OCI-LY3 (cell line): ENCODE data around the gene MMP8.

ENCODE experiments used
- H2AFZ ChIP-seq: fragments of 200-600, 300-600 bp; shearing (Covaris generic); 2 replicates; pipeline ENCODE4 v1.6.0; 2014; ENCODE audit warnings: antibody characterized with exemption, low read depth, low read length
- H3K27ac ChIP-seq: fragments of 200-600, 300-600 bp; sonication (generic); 2 replicates; pipeline ENCODE4 v1.5.1; 2014; ENCODE audit warnings: mild to moderate bottlenecking, low read length, moderate library complexity, mixed read lengths
- H3K27me3 ChIP-seq: fragments of 200-600, 300-600 bp; sonication (generic); 2 replicates; pipeline ENCODE4 v1.6.1; 2014; ENCODE audit warnings: low read depth, low read length, mixed read lengths
- H3K36me3 ChIP-seq: fragments of 200-600, 300-600 bp; sonication (generic); replicated peaks from 2 replicates; pipeline ENCODE3; 2014; ENCODE audit warnings: low read depth, low read length, mixed read lengths
- H3K4me1 ChIP-seq: fragments of 300-600, 200-600 bp; sonication (generic); 2 replicates; pipeline ENCODE4 v1.6.1; 2014; ENCODE audit warnings: low read length, mixed read lengths
- H3K4me2 ChIP-seq: fragments of 200-600, 300-600 bp; sonication (generic); 2 replicates; pipeline ENCODE4 v1.6.1; 2014; ENCODE audit warnings: low read length, mixed read lengths
- H3K4me3 ChIP-seq: fragments of 300-600, 200-600 bp; sonication (generic); 2 replicates; pipeline ENCODE4 v1.5.1; 2014; ENCODE audit warnings: antibody characterized with exemption, mild to moderate bottlenecking, low read length, moderate library complexity
- H3K79me2 ChIP-seq: fragments of 300-600, 200-600 bp; shearing (Covaris generic); 2 replicates; pipeline ENCODE4 v1.6.1; 2014; ENCODE audit warnings: mild to moderate bottlenecking, low read length, mixed read lengths
- H3K9ac ChIP-seq: fragments of 300-600, 200-600 bp; shearing (Covaris generic); 2 replicates; pipeline ENCODE4 v1.6.0; 2014; ENCODE audit warnings: mild to moderate bottlenecking, low read length, moderate library complexity
- H3K9me3 ChIP-seq: fragments of 200-600, 300-600 bp; shearing (Covaris generic); 2 replicates; pipeline ENCODE4 v1.6.1; 2014; ENCODE audit warnings: low read length, mixed read lengths; ENCODE audit not compliant: insufficient read depth
- H4K20me1 ChIP-seq: fragments of 200-600, 300-600 bp; sonication (generic); 2 replicates; pipeline ENCODE4 v1.6.1; 2016; ENCODE audit warnings: low read length, mixed read lengths; ENCODE audit not compliant: insufficient read depth
- EZH2phosphoT487 ChIP-seq: fragments of 200-600 bp; shearing (Covaris generic); IDR thresholded peaks from 2 replicates; pipeline ENCODE4 v1.6.1; 2018; ENCODE audit warnings: antibody characterized with exemption, mixed run types, low read depth
- TF ChIP-seq, protein P1 (sequence below): fragments of 200-600, 300-600 bp; sonication (generic); IDR thresholded peaks from 2 replicates; pipeline ENCODE4 v1.5.1; 2014; ENCODE audit warnings: antibody characterized with exemption, low read length, low read depth

MMP8 gene

DNA sequence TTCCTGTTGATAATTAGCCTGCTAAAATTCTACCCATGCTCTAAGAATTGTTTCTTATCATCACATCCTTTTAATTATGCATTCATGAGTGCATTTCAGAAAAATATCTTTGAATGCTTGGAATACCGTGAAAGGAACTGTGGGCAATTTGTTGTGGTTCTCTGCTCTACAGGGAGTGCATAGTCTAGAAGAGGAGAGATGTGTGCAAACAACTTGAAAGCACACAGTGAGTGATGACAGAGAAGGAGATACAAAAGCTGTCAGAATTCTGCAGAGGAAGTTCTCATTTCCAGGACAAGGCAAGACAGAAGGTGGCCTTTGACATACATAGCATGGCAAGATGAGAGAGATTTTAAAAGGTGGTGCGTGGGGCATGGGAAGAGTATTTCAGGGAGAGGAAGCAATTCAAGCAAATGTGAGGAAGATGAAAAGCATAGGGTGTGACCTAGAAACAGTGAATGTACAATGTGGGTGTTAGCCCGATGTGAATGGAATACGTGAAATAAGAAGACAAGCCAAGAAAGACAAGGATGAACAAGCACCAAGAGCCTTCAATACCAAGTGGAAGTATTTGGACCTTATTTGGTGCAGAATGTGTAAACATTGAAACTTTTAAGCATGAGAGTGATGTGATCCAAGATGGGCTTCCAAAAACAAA lies 5.0 kb downstream of the MMP8 start:
- H3K4me1 ChIP-seq, result peaks cover 11% of the 10 kb centered on the region
- no peaks in the 10 kb centered on the region for H3K27me3 ChIP-seq
- H3K79me2 ChIP-seq, result no peaks in the 10 kb centered on the region
- no peak overlapping the region for H3K27ac ChIP-seq
- H3K4me3 ChIP-seq, result no peak overlapping the region
- H2AFZ ChIP-seq, result no peak overlapping the region
- no peaks in the 10 kb centered on the region for H3K36me3 ChIP-seq
- H3K4me2 ChIP-seq, result no peak overlapping the region
- H3K9me3 ChIP-seq, result no peaks in the 10 kb centered on the region
- H3K9ac ChIP-seq, result no peak overlapping the region
- H4K20me1 ChIP-seq, result no peaks in the 10 kb centered on the region
- TF ChIP-seq, protein P1, sequence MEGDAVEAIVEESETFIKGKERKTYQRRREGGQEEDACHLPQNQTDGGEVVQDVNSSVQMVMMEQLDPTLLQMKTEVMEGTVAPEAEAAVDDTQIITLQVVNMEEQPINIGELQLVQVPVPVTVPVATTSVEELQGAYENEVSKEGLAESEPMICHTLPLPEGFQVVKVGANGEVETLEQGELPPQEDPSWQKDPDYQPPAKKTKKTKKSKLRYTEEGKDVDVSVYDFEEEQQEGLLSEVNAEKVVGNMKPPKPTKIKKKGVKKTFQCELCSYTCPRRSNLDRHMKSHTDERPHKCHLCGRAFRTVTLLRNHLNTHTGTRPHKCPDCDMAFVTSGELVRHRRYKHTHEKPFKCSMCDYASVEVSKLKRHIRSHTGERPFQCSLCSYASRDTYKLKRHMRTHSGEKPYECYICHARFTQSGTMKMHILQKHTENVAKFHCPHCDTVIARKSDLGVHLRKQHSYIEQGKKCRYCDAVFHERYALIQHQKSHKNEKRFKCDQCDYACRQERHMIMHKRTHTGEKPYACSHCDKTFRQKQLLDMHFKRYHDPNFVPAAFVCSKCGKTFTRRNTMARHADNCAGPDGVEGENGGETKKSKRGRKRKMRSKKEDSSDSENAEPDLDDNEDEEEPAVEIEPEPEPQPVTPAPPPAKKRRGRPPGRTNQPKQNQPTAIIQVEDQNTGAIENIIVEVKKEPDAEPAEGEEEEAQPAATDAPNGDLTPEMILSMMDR, result no peak
- TF ChIP-seq EZH2phosphoT487, result no peak

GRCh38 chr11:102717280-102717679 lies 7.5 kb downstream of the MMP8 start:
- no peak overlapping the region for H3K4me2 ChIP-seq

DNA sequence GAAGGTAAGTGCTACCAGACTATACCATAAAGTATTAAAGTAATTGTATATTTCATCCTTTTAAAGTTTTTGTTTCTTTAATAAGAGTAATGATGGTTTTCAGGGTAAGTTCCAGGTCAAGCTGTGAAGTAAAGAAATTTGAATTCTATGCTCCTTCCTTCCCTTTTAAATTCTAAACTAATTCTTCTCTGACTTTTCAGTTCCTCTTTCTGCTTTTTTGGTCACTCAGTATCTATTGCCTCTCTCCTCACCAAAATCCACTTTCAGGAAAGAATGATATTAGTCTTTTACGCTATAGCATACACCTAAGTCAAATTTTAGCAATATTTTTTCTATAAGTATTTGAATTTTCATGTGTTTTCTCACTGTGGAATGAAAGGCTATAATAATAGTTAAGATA lies 8.2 kb downstream of the MMP8 start:
- H3K4me3 ChIP-seq, result no peak overlapping the region
- TF ChIP-seq, protein P1, result no peak
- TF ChIP-seq EZH2phosphoT487, result no peak
- H3K4me2 ChIP-seq, result peak overlapping the region; percentile 8; the same call in 1 of the 2 replicates
- no peaks in the 10 kb centered on the region for H3K79me2 ChIP-seq
- H3K27ac ChIP-seq, result no peak overlapping the region
- no peaks in the 10 kb centered on the region for H3K36me3 ChIP-seq
- H2AFZ ChIP-seq, result no peak overlapping the region
- H3K9ac ChIP-seq, result no peak overlapping the region
- H3K4me1 ChIP-seq, result peaks cover 11% of the 10 kb centered on the region
- no peaks in the 10 kb centered on the region for H3K27me3 ChIP-seq
- H3K9me3 ChIP-seq, result no peaks in the 10 kb centered on the region
- H4K20me1 ChIP-seq, result no peaks in the 10 kb centered on the region

More at GRCh38 chr11:102717280-102717679, 7.5 kb downstream of the MMP8 start:
- H3K4me3 ChIP-seq, result no peak overlapping the region
- peaks cover 11% of the 10 kb centered on the region for H3K4me1 ChIP-seq
- H3K9me3 ChIP-seq, result no peaks in the 10 kb centered on the region
- no peak overlapping the region for H3K9ac ChIP-seq
- H3K27ac ChIP-seq, result no peak overlapping the region
- H3K79me2 ChIP-seq, result no peaks in the 10 kb centered on the region
- H2AFZ ChIP-seq, result no peak overlapping the region
- no peak for TF ChIP-seq EZH2phosphoT487
- TF ChIP-seq, protein P1, result no peak
- no peaks in the 10 kb centered on the region for H4K20me1 ChIP-seq
- H3K27me3 ChIP-seq, result no peaks in the 10 kb centered on the region
- no peaks in the 10 kb centered on the region for H3K36me3 ChIP-seq

DNA sequence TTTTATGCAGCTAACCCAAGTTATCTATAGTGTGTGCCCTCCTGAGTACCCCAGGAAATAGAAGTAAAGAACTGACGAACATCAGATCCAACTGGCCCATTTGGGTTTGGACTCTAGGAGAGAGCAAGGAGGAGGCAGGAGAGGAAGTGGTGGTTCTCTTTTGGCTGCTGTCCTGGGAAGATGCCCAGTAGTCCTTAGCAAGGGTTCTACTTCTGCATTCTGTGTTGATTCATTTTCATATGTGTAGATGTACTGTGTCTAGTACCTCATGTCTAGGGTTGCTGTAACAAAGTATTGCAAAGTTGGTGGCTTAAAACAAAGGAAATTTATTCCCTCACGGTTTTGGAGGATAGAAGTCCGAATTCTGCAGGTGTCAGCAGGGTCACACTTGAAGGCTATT lies 12.6 kb downstream of the MMP8 start:
- no peaks in the 10 kb centered on the region for H3K79me2 ChIP-seq
- H3K9me3 ChIP-seq, result no peaks in the 10 kb centered on the region
- no peak overlapping the region for H2AFZ ChIP-seq
- H3K4me1 ChIP-seq, result peaks cover 11% of the 10 kb centered on the region
- H3K27me3 ChIP-seq, result no peaks in the 10 kb centered on the region
- H4K20me1 ChIP-seq, result no peaks in the 10 kb centered on the region
- TF ChIP-seq EZH2phosphoT487, result no peak
- TF ChIP-seq, protein P1, result no peak
- H3K27ac ChIP-seq, result no peak overlapping the region
- H3K9ac ChIP-seq, result no peak overlapping the region
- no peaks in the 10 kb centered on the region for H3K36me3 ChIP-seq
- H3K4me2 ChIP-seq, result no peak overlapping the region
- no peak overlapping the region for H3K4me3 ChIP-seq
